Duodenal mucosa (tissue), 2 donors: ENCODE data around the gene GGT1.

ENCODE experiments used
- H3K27ac ChIP-seq: one replicate; pipeline ENCODE4 v1.7.0; 2013; ENCODE audit warnings: low read depth, low read length
- H3K27me3 ChIP-seq, 2 donors: one replicate each; pipeline ENCODE4 v1.7.0; 2013; ENCODE audit warnings: low read length in 2 of 2, control low read depth in 1 of 2; ENCODE audit not compliant: insufficient read depth in 2 of 2, control insufficient read depth in 1 of 2
- H3K36me3 ChIP-seq, 2 donors: one replicate each; pipeline ENCODE4 v1.7.0; 2013; ENCODE audit warnings: low read length in 2 of 2, control low read depth in 1 of 2; ENCODE audit not compliant: insufficient read depth in 2 of 2, control insufficient read depth in 1 of 2
- H3K4me1 ChIP-seq, 2 donors: one replicate each; pipeline ENCODE4 v1.7.0; 2013; ENCODE audit warnings: low read length in 2 of 2, control low read depth in 1 of 2; ENCODE audit not compliant: insufficient read depth in 2 of 2, control insufficient read depth in 1 of 2
- H3K4me3 ChIP-seq, 2 donors: one replicate each; pipeline ENCODE4 v1.7.0; 2013; ENCODE audit warnings: low read length in 2 of 2, low read depth in 1 of 2
- H3K9ac ChIP-seq, 2 donors: one replicate each; pipeline ENCODE4 v1.7.0; 2013; ENCODE audit warnings: low read length in 2 of 2, low read depth in 1 of 2
- H3K9me3 ChIP-seq, 2 donors: one replicate each; pipeline ENCODE4 v1.7.0; 2013; ENCODE audit warnings: low read length in 2 of 2, control low read depth in 1 of 2; ENCODE audit not compliant: control insufficient read depth in 1 of 2

The GGT1 gene

GRCh38 chr22:24566899-24567511 lies 36.0 kb upstream of the GGT1 start:
- peaks cover 26 to 63% of the 10 kb centered on the region in 2 donors for H3K36me3 ChIP-seq
- H3K9ac ChIP-seq, result no peak overlapping the region
- H3K9me3 ChIP-seq, result no peaks in the 10 kb centered on the region
- H3K4me3 ChIP-seq, result no peak overlapping the region
- peaks cover 7 to 9% of the 10 kb centered on the region in 2 donors for H3K4me1 ChIP-seq
- no peak overlapping the region for H3K27ac ChIP-seq
- H3K27me3 ChIP-seq, result no peaks in the 10 kb centered on the region

GRCh38 chr22:24567668-24568067 lies 35.3 kb upstream of the GGT1 start:
- no peaks in the 10 kb centered on the region for H3K27me3 ChIP-seq
- H3K4me3 ChIP-seq, result no peak overlapping the region
- H3K27ac ChIP-seq, result no peak overlapping the region
- H3K36me3 ChIP-seq, result peaks cover 28 to 69% of the 10 kb centered on the region in 2 donors
- no peak overlapping the region for H3K9ac ChIP-seq
- H3K9me3 ChIP-seq, result no peaks in the 10 kb centered on the region
- peaks cover 7 to 9% of the 10 kb centered on the region in 2 donors for H3K4me1 ChIP-seq

GRCh38 chr22:24571266-24571665 lies 31.7 kb upstream of the GGT1 start:
- no peak overlapping the region for H3K4me3 ChIP-seq
- no peaks in the 10 kb centered on the region for H3K9me3 ChIP-seq
- H3K4me1 ChIP-seq, result peaks cover 4% of the 10 kb centered on the region in 2 donors
- H3K36me3 ChIP-seq, result peaks cover 28 to 77% of the 10 kb centered on the region in 2 donors
- H3K9ac ChIP-seq, result no peak overlapping the region
- H3K27ac ChIP-seq, result no peak overlapping the region
- no peaks in the 10 kb centered on the region for H3K27me3 ChIP-seq

GRCh38 chr22:24576778-24577177 lies 26.2 kb upstream of the GGT1 start:
- H3K36me3 ChIP-seq, result peaks cover 8 to 31% of the 10 kb centered on the region in 2 donors
- H3K9me3 ChIP-seq, result no peaks in the 10 kb centered on the region
- H3K27ac ChIP-seq, result no peak overlapping the region
- H3K27me3 ChIP-seq, result no peaks in the 10 kb centered on the region
- no peak overlapping the region for H3K9ac ChIP-seq
- H3K4me3 ChIP-seq, result no peak overlapping the region
- H3K4me1 ChIP-seq, result peaks cover 31 to 36% of the 10 kb centered on the region in 2 donors

- peaks cover 39 to 46% of the 10 kb centered on the region in 2 donors for H3K4me1 ChIP-seq
- H3K9me3 ChIP-seq, result no peaks in the 10 kb centered on the region
- peaks cover 3 to 13% of the 10 kb centered on the region in 2 donors for H3K36me3 ChIP-seq
- no peak overlapping the region for H3K27ac ChIP-seq
- no peaks in the 10 kb centered on the region for H3K27me3 ChIP-seq
- no peak overlapping the region for H3K4me3 ChIP-seq
- H3K9ac ChIP-seq, result peak overlapping the region in 1 of 2 donors; percentile 9
Observed at GRCh38 chr22:24578355-24579257, 24.4 kb upstream of the GGT1 start.

GRCh38 chr22:24579258-24579601 lies 23.8 kb upstream of the GGT1 start:
- Histone ChIP-seq H3K4me1 (peaks cover 45 to 52% of the 10 kb centered on the region in 2 donors), H3K27ac (no peak overlapping the region)

GRCh38 chr22:24580276-24580675 lies 22.7 kb upstream of the GGT1 start:
- no peaks in the 10 kb centered on the region for H3K27me3 ChIP-seq

More at GRCh38 chr22:24579258-24579601, 23.8 kb upstream of the GGT1 start:
- Histone ChIP-seq H3K9ac (no peak overlapping the region), H3K36me3 (peaks cover 0 to 7% of the 10 kb centered on the region in 2 donors), H3K4me3 (no peak overlapping the region), H3K9me3 (no peaks in the 10 kb centered on the region), H3K27me3 (no peaks in the 10 kb centered on the region)

GRCh38 chr22:24582056-24582814 lies 20.8 kb upstream of the GGT1 start:
- Histone ChIP-seq H3K27me3 (no peaks in the 10 kb centered on the region), H3K27ac (no peak overlapping the region), H3K36me3 (peaks cover 0 to 13% of the 10 kb centered on the region in 2 donors), H3K9ac (no peak overlapping the region), H3K9me3 (no peaks in the 10 kb centered on the region), H3K4me3 (no peak overlapping the region), H3K4me1 (peaks cover 37 to 48% of the 10 kb centered on the region in 2 donors)

More at GRCh38 chr22:24580276-24580675, 22.7 kb upstream of the GGT1 start:
- H3K4me1 ChIP-seq, result peaks cover 49 to 55% of the 10 kb centered on the region in 2 donors
- no peaks in the 10 kb centered on the region for H3K9me3 ChIP-seq
- no peak overlapping the region for H3K9ac ChIP-seq
- no peaks in the 10 kb centered on the region for H3K36me3 ChIP-seq
- no peak overlapping the region for H3K4me3 ChIP-seq
- H3K27ac ChIP-seq, result no peak overlapping the region

GRCh38 chr22:24583221-24584165 lies 19.5 kb upstream of the GGT1 start:
- H3K27me3 ChIP-seq, result no peaks in the 10 kb centered on the region
- H3K4me1 ChIP-seq, result peaks cover 28 to 39% of the 10 kb centered on the region in 2 donors
- H3K27ac ChIP-seq, result no peak overlapping the region
- H3K4me3 ChIP-seq, result no peak overlapping the region
- H3K36me3 ChIP-seq, result peaks cover 0 to 22% of the 10 kb centered on the region in 2 donors
- H3K9me3 ChIP-seq, result no peaks in the 10 kb centered on the region
- peak overlapping the region; percentile 8 to 43 for H3K9ac ChIP-seq
